ENCODE data around the gene DPH3. TPM values are rescaled to one million over a fixed set of nuclear protein-coding genes. Genes with fewer than 3 reads are reported as not detected.

DPH3 gene
- total and polyA plus RNA-seq, 2 experiments from 2014 or later: 15.3 to 84.3 TPM

Other genes with a start within 250 kb of the DPH3 start
- gene GALNT15, start 90.3 kb downstream of the DPH3 start, total RNA-seq (2014; rRNA removed; shearing (Covaris generic)): 0.35 TPM in 1 of 2 replicates, not detected in the other
- gene GALNT15, start 90.3 kb downstream of the DPH3 start, polyA plus RNA-seq (2016; fragmentation: Nextera tagmentation; extraction: Ambion mirVana): 0.06 TPM in 1 of 2 replicates, not detected in the other
- 34.2 and 39.4 TPM in 2 replicates for gene OXNAD1, start 269 bp upstream of the DPH3 start, total RNA-seq (2014; rRNA removed; shearing (Covaris generic))
- gene OXNAD1, start 269 bp upstream of the DPH3 start, polyA plus RNA-seq (2016; fragmentation: Nextera tagmentation; extraction: Ambion mirVana): 20.0 and 22.9 TPM in 2 replicates
- 6.8 and 7.2 TPM in 2 replicates for gene RFTN1, start 248.8 kb upstream of the DPH3 start, total RNA-seq (2014; rRNA removed; shearing (Covaris generic))
- gene RFTN1, start 248.8 kb upstream of the DPH3 start, polyA plus RNA-seq (2016; fragmentation: Nextera tagmentation; extraction: Ambion mirVana): 3.3 and 4.6 TPM in 2 replicates